K562 (cell line): ENCODE measurements around the gene DNER. TPM values are rescaled to one million over a fixed set of nuclear protein-coding genes. Genes with fewer than 3 reads are reported as not detected.

Source experiments
- ATAC-seq: fragments of 200-7000 bp; cut with Tn5 transposase; 3 replicates; pipeline ENCODE4 v1.9.1; 2020; ENCODE audit warnings: moderate library complexity
- BruUV-seq: library from RNA; stranded (reverse); fragments of 400-500 nt; replicated peaks from 2 replicates; lab custom pipeline; 2021; lab: Mats Ljungman, UMichigan
- CTCF ChIA-PET: fragments of 300-600 bp; formaldehyde crosslinking; extraction: SDS; loops from one replicate; lab custom pipeline; 2021; ENCODE audit warnings: low intra/inter-chr PET ratio; lab: Yijun Ruan, JAX
- POLR2A ChIA-PET: fragments of 300-600, 350-650 bp; sonication (Branson Sonifier 250); formaldehyde crosslinking; extraction: SDS; loops from one replicate; lab custom pipeline; 2021; ENCODE audit warnings: antibody characterized with exemption, inconsistent platforms; lab: Yijun Ruan, JAX
- DNase-seq, 4 experiments: peaks; one replicate each; pipeline versions ENCODE4 v3.0.0 to v3.0.0-alpha.2; 2011 to 2018; ENCODE audit warnings: low spot score in 3 of 4, mixed read lengths in 3 of 4; ENCODE audit errors: extremely low read depth in 1 of 4
- FAIRE-seq: peaks from 2 replicates; lab custom pipeline; 2011; peaks lifted over from hg19 to GRCh38; lab: Jason Lieb, UNC
- H2AFZ ChIP-seq: 2 replicates; pipeline ENCODE4 v1.6.0; 2011; ENCODE audit warnings: low read depth, low read length, control low read depth, inconsistent platforms
- H3K27ac ChIP-seq: fragments of 200-600 bp; 3 replicates; pipeline ENCODE4 v1.8.0; 2011; ENCODE audit warnings: low read depth, mild to moderate bottlenecking, control low read depth, inconsistent platforms, low read length, moderate library complexity, mixed read lengths; ENCODE audit errors: extremely low read depth
- H3K27me3 ChIP-seq, 2 experiments: fragments of 300-600 bp in 1 of 2; 2 replicates in 1 of 2; 3 replicates in 1 of 2; pipeline versions ENCODE4 v1.6.0 to v1.8.0; 2011; ENCODE audit warnings: inconsistent platforms in 2 of 2, low read length in 2 of 2, mild to moderate bottlenecking in 1 of 2, mixed read lengths in 1 of 2, moderate library complexity in 1 of 2; ENCODE audit not compliant: control insufficient read depth in 2 of 2, insufficient read depth in 2 of 2
- H3K36me3 ChIP-seq: fragments of 300-600 bp; 3 replicates; pipeline ENCODE4 v1.8.0; 2011; ENCODE audit warnings: mild to moderate bottlenecking, low read length, inconsistent platforms; ENCODE audit not compliant: control insufficient read depth, insufficient read depth
- H3K4me1 ChIP-seq, 2 experiments: fragments of 200-600 bp in 1 of 2; replicated peaks in 1 of 2; 2 replicates in 1 of 2; 3 replicates in 1 of 2; pipeline versions ENCODE4 v1.5.1 to v1.8.0; 2011; ENCODE audit warnings: inconsistent platforms in 2 of 2, low read length in 2 of 2, mild to moderate bottlenecking in 1 of 2, mixed read lengths in 1 of 2, moderate library complexity in 1 of 2; ENCODE audit not compliant: control insufficient read depth in 2 of 2, insufficient read depth in 2 of 2
- H3K4me2 ChIP-seq: 2 replicates; pipeline ENCODE4 v1.6.1; 2011; ENCODE audit warnings: low read length, control low read depth, inconsistent platforms, mixed read lengths; ENCODE audit not compliant: insufficient read depth
- H3K4me3 ChIP-seq: fragments of 200-600 bp; sonication (generic), shearing (Covaris generic); 2 replicates; pipeline ENCODE4 v1.5.1; 2016; ENCODE audit warnings: control low read depth, inconsistent platforms
- H3K79me2 ChIP-seq: fragments of 200-600 bp; 3 replicates; pipeline ENCODE4 v1.8.0; 2011; ENCODE audit warnings: low read length, inconsistent platforms; ENCODE audit not compliant: control insufficient read depth, insufficient read depth
- H3K9ac ChIP-seq, 2 experiments: 2 replicates each; pipeline versions ENCODE4 v1.6.0 to v1.6.1; 2011; ENCODE audit warnings: low read depth in 2 of 2, low read length in 2 of 2, control low read depth in 1 of 2, inconsistent platforms in 1 of 2, mild to moderate bottlenecking in 1 of 2, mixed read lengths in 1 of 2; ENCODE audit not compliant: insufficient read depth in 1 of 2
- H3K9me1 ChIP-seq: one replicate; pipeline ENCODE4 v1.6.0; 2011; ENCODE audit warnings: inconsistent platforms, mild to moderate bottlenecking, low read length, moderate library complexity; ENCODE audit not compliant: control insufficient read depth, insufficient read depth
- H3K9me3 ChIP-seq: replicated peaks from 2 replicates; pipeline ENCODE4 v1.5.1; 2011; ENCODE audit warnings: low read depth, low read length, inconsistent platforms; ENCODE audit not compliant: control insufficient read depth, insufficient read depth
- H4K20me1 ChIP-seq: replicated peaks from 2 replicates; pipeline ENCODE4 v1.6.1; 2011; ENCODE audit warnings: low read length, inconsistent platforms, mixed read lengths; ENCODE audit not compliant: control insufficient read depth, insufficient read depth
- EWSR1 ChIP-seq: fragments of 450-650 bp; IDR thresholded peaks from 2 replicates; pipeline ENCODE4 v1.6.1; 2018; ENCODE audit warnings: borderline replicate concordance, mild to moderate bottlenecking, low read depth, moderate library complexity; ENCODE audit not compliant: partially characterized antibody
- HNRNPLL ChIP-seq: fragments of 200-400 bp; formaldehyde crosslinking; IDR thresholded peaks from 2 replicates; pipeline ENCODE4 v1.6.1; 2017; ENCODE audit warnings: low read length, low read depth, mild to moderate bottlenecking; ENCODE audit not compliant: poor library complexity, severe bottlenecking
- KLF16 ChIP-seq: IDR thresholded peaks from 2 replicates; pipeline ENCODE4 v1.6.1; 2016; ENCODE audit warnings: antibody characterized with exemption
- POLR2A ChIP-seq: fragments of 450-650 bp; conservative IDR thresholded peaks from 2 replicates; pipeline ENCODE4 v1.6.1; 2016
- TCF3 ChIP-seq: sonication (generic); formaldehyde crosslinking; IDR thresholded peaks from 2 replicates; pipeline ENCODE4 v1.4.0; 2020; ENCODE audit warnings: mild to moderate bottlenecking, missing genetic modification reagents
- TOE1 ChIP-seq, 2 experiments: fragments of 450-650 bp in 1 of 2; sonication (generic) in 1 of 2; formaldehyde crosslinking in 1 of 2; IDR thresholded peaks; 2 replicates each; pipeline versions ENCODE4 v1.7.1 to v1.8.0; 2016 to 2022; ENCODE audit warnings: borderline replicate concordance in 2 of 2, mild to moderate bottlenecking in 2 of 2, antibody characterized with exemption in 1 of 2, inconsistent platforms in 1 of 2, low read depth in 1 of 2, missing genetic modification reagents in 1 of 2, moderate library complexity in 1 of 2
- ZNF445 ChIP-seq: fragments of 250-450 bp; sonication (Bioruptor Pico); IDR thresholded peaks from 2 replicates; pipeline ENCODE4 v1.4.0; 2020; ENCODE audit warnings: low read depth, mild to moderate bottlenecking, moderate library complexity
- ZNF583 ChIP-seq: fragments of 250-450 bp; sonication (Bioruptor Pico); IDR thresholded peaks from 2 replicates; pipeline ENCODE4 v1.4.0; 2020
- ZNF707 ChIP-seq: fragments of 250-450 bp; sonication (Bioruptor Pico); conservative IDR thresholded peaks from 2 replicates; pipeline ENCODE4 v1.8.0; 2022; ENCODE audit warnings: inconsistent platforms, mild to moderate bottlenecking, moderate library complexity
- ZNF764 ChIP-seq: fragments of 250-450 bp; sonication (Bioruptor Pico); IDR thresholded peaks from 2 replicates; pipeline ENCODE4 v1.4.0; 2020; ENCODE audit warnings: low read depth, mild to moderate bottlenecking, moderate library complexity
- WGBS: fragments of 100-300 bp; shearing (Covaris generic); methylation state at CpG from one replicate; pipeline ENCODE4 v1.1.6; 2016; ENCODE audit warnings: low coverage, mixed read lengths; ENCODE audit not compliant: insufficient coverage; ENCODE audit errors: missing lambda C conversion rate; 5-methylcytosine and 5-hydroxymethylcytosine counted together
- in situ Hi-C: fragments of 300-500 bp; cut with MboI; formaldehyde crosslinking; loops from 4 replicates; pipeline ENCODE4 v1.15.0; 2018; ENCODE audit warnings: inconsistent platforms, mixed read lengths
- intact Hi-C: fragments of 100-400 bp; cut with micrococcal nuclease; formaldehyde crosslinking; loops from 2 replicates; pipeline ENCODE4 v1.14.2; 2022
- polyA plus RNA-seq, 8 experiments: library from polyadenylated mRNA; depleted of rRNA in 4 of 8; stranded (reverse) in 5 of 8; unstranded in 3 of 8; fragments of >200 nt; fragmentation: Nextera tagmentation in 2 of 8; fragmentation: Illumina TruSeq in 1 of 8; extraction: Ambion mirVana in 2 of 8; extraction: Trizol in 1 of 8; gene quantifications; 2 replicates each; pipeline versions ENCODE4 v1.2.1 to v1.2.3, GENCODE V29; 2011 to 2014; ENCODE audit warnings: inconsistent platforms in 1 of 8, missing spikeins in 1 of 8
- total RNA-seq, 7 experiments: library from RNA; depleted of rRNA in 6 of 7; stranded (reverse); fragments of >200 nt in 6 of 7; fragmentation: Illumina TruSeq in 2 of 7; extraction: Trizol in 2 of 7; gene quantifications; 2 replicates each; pipeline versions ENCODE4 v1.2.1 to v1.2.3, GENCODE V29; 2011 to 2021; ENCODE audit warnings: low replicate concordance in 1 of 7
- TF ChIP-seq, protein P1 (sequence below): sonication (generic); formaldehyde crosslinking; IDR thresholded peaks from 2 replicates; pipeline ENCODE4 v1.8.0; 2022; ENCODE audit warnings: mild to moderate bottlenecking, missing genetic modification reagents
- TF ChIP-seq, protein P2 (sequence below), 2 experiments: fragments of 250-450 bp in 1 of 2; fragments of 450-650 bp in 1 of 2; sonication (Bioruptor Pico) in 1 of 2; IDR thresholded peaks; 2 replicates each; pipeline versions ENCODE4 v1.6.1 to v1.8.0; 2016 to 2021; ENCODE audit warnings: mild to moderate bottlenecking in 2 of 2, moderate library complexity in 2 of 2, missing compliant biosample characterization in 1 of 2, missing genetic modification characterization in 1 of 2
- TF ChIP-seq, protein P3 (sequence below): fragments of 250-450 bp; sonication (Bioruptor Pico); IDR thresholded peaks from 2 replicates; pipeline ENCODE4 v1.8.0; 2022; ENCODE audit warnings: moderate library complexity, mild to moderate bottlenecking, inconsistent platforms

DNER gene
- total and polyA plus RNA-seq, 9 of the 15 experiments (the other 6 are each of a cell fraction or from before 2014, with no cell fraction given) = not detected

DNA sequence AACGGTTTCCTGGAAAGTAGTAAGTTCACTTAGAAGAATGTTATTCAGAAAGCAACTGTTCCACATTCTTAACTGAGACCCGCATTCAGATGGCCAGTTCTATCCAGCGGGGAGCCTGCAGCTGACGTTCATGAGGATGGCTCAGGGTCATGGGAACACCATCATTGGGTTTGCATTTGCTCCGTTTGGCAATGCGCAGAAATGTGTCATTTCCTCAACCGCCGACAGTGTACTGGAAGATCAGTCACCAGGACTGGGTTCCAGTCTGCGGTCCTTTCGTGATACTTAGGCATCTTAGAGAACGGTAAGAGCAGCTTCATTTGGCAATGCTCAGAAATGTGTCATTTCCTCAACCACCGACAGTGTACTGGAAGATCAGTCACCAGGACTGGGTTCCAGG is 104.0 kb downstream of the DNER start:
- ChIA-PET CTCF (no interaction called here), POLR2A (no interaction called here)
- no peak overlapping the region for H3K4me3 ChIP-seq
- 1% methylated on average over 12 of the region's 12 CpGs for WGBS
- FAIRE-seq (no peak), ATAC-seq (no peak)
- H3K27ac ChIP-seq = no peak overlapping the region
- no peak overlapping the region for H2AFZ ChIP-seq
- H3K9me3 ChIP-seq = no peaks in the 10 kb centered on the region
- no peaks in the 10 kb centered on the region for H3K4me1 ChIP-seq
- no peaks in the 10 kb centered on the region for H4K20me1 ChIP-seq
- intact Hi-C loops = no loop called here
- TF ChIP-seq EWSR1 (no peak), ZNF707 (CRISPR knock-in tag) (no peak), TOE1 (IDR thresholded peaks at IDR 0.05; ENCODE audit: borderline replicate concordance) (no peak), TOE1 (CRISPR knock-in tag; IDR thresholded peaks at IDR 0.05; ENCODE audit: borderline replicate concordance, low read depth) (no peak), POLR2A (no peak), KLF16 (no peak), ZNF764 (CRISPR knock-in tag) (no peak), HNRNPLL (no peak), TCF3 (CRISPR knock-in tag) (no peak), ZNF583 (CRISPR knock-in tag) (no peak), ZNF445 (CRISPR knock-in tag) (no peak)
- TF ChIP-seq, protein P1, sequence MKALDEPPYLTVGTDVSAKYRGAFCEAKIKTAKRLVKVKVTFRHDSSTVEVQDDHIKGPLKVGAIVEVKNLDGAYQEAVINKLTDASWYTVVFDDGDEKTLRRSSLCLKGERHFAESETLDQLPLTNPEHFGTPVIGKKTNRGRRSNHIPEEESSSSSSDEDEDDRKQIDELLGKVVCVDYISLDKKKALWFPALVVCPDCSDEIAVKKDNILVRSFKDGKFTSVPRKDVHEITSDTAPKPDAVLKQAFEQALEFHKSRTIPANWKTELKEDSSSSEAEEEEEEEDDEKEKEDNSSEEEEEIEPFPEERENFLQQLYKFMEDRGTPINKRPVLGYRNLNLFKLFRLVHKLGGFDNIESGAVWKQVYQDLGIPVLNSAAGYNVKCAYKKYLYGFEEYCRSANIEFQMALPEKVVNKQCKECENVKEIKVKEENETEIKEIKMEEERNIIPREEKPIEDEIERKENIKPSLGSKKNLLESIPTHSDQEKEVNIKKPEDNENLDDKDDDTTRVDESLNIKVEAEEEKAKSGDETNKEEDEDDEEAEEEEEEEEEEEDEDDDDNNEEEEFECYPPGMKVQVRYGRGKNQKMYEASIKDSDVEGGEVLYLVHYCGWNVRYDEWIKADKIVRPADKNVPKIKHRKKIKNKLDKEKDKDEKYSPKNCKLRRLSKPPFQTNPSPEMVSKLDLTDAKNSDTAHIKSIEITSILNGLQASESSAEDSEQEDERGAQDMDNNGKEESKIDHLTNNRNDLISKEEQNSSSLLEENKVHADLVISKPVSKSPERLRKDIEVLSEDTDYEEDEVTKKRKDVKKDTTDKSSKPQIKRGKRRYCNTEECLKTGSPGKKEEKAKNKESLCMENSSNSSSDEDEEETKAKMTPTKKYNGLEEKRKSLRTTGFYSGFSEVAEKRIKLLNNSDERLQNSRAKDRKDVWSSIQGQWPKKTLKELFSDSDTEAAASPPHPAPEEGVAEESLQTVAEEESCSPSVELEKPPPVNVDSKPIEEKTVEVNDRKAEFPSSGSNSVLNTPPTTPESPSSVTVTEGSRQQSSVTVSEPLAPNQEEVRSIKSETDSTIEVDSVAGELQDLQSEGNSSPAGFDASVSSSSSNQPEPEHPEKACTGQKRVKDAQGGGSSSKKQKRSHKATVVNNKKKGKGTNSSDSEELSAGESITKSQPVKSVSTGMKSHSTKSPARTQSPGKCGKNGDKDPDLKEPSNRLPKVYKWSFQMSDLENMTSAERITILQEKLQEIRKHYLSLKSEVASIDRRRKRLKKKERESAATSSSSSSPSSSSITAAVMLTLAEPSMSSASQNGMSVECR = no peak
- TF ChIP-seq, protein P2, sequence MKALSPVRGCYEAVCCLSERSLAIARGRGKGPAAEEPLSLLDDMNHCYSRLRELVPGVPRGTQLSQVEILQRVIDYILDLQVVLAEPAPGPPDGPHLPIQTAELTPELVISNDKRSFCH (CRISPR knock-in tag; IDR thresholded peaks at IDR 0.05) = no peak
- TF ChIP-seq, protein P2 (tag; IDR thresholded peaks at IDR 0.05) = no peak
- TF ChIP-seq, protein P3, sequence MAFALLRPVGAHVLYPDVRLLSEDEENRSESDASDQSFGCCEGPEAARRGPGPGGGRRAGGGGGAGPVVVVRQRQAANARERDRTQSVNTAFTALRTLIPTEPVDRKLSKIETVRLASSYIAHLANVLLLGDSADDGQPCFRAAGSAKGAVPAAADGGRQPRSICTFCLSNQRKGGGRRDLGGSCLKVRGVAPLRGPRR (CRISPR knock-in tag) = no peak
- TF ChIP-seq, all 486 proteins: peak for 0
- BruUV-seq = no TSS peak
- H3K79me2 ChIP-seq = no peaks in the 10 kb centered on the region
- no peak overlapping the region for H3K4me2 ChIP-seq
- no peak overlapping the region for H3K9ac ChIP-seq
- in situ Hi-C loops = no loop called here
- DNase-seq = no peak
- no peaks in the 10 kb centered on the region; a peak in 1 of 5 replicates for H3K27me3 ChIP-seq
- no peaks in the 10 kb centered on the region for H3K36me3 ChIP-seq
- no peaks in the 10 kb centered on the region for H3K9me1 ChIP-seq
